Measurements from ENCODE around the gene MSH3. TPM values are rescaled to one million over a fixed set of nuclear protein-coding genes. Genes with fewer than 3 reads are reported as not detected.

MSH3 gene
- total and polyA plus RNA-seq, 12 donors, result 2.8 to 24.6 (median 11.7) TPM

GRCh38 chr5:80698369-80698768, 43.9 kb downstream of the MSH3 start:
- Histone ChIP-seq H3K9me3 (replicated peaks in 1 of 3) (no peaks in the 10 kb centered on the region), H3K4me3 (no peak overlapping the region), H3K27me3 (no peaks in the 10 kb centered on the region), H3K4me1 (replicated peaks in 1 of 2) (no peaks in the 10 kb centered on the region), H3K36me3 (replicated peaks in 1 of 2) (no peaks in the 10 kb centered on the region), H3K27ac (no peak overlapping the region)
- DNase-seq, result no peak
- intact Hi-C loops (cut with DNase I), result no loop called here
- TF ChIP-seq POLR2A (IDR thresholded peaks at IDR 0.05) (no peak), CTCF (IDR thresholded peaks at IDR 0.05) (no peak)
- WGBS, 4 donors, result 76 to 88% (median 81%) methylated on average over 5 of the region's 5 CpGs

- Histone ChIP-seq H3K4me1 (replicated peaks in 1 of 2) (no peaks in the 10 kb centered on the region), H3K9me3 (replicated peaks in 1 of 3) (no peaks in the 10 kb centered on the region), H3K27me3 (no peaks in the 10 kb centered on the region), H3K27ac (no peak overlapping the region), H3K36me3 (replicated peaks in 1 of 2) (no peaks in the 10 kb centered on the region), H3K4me3 (no peak overlapping the region)
- intact Hi-C loops (cut with DNase I), result no loop called here
- DNase-seq, result no peak
- TF ChIP-seq CTCF (IDR thresholded peaks at IDR 0.05) (no peak), POLR2A (IDR thresholded peaks at IDR 0.05) (no peak)
- WGBS, 4 donors, result 6 to 34% (median 19%) methylated on average over 1 of the region's 1 CpG
Observed at GRCh38 chr5:80701597-80701996, 47.1 kb downstream of the MSH3 start.

GRCh38 chr5:80703291-80703690, 48.8 kb downstream of the MSH3 start:
- no peak for TF ChIP-seq POLR2A (IDR thresholded peaks at IDR 0.05)
- TF ChIP-seq CTCF (IDR thresholded peaks at IDR 0.05), result no peak
- Histone ChIP-seq H3K9me3 (replicated peaks in 1 of 3) (no peaks in the 10 kb centered on the region), H3K27ac (no peak overlapping the region), H3K36me3 (replicated peaks in 1 of 2) (no peaks in the 10 kb centered on the region), H3K4me3 (no peak overlapping the region), H3K4me1 (replicated peaks in 1 of 2) (no peaks in the 10 kb centered on the region), H3K27me3 (no peaks in the 10 kb centered on the region)
- intact Hi-C loops (cut with DNase I), result no loop called here
- DNase-seq, result no peak

- WGBS, 4 donors, result 74 to 92% (median 81%) methylated on average over 5 of the region's 5 CpGs
- intact Hi-C loops (cut with DNase I), result no loop called here
- no peak overlapping the region for H3K27ac ChIP-seq
- no peaks in the 10 kb centered on the region for H3K4me1 ChIP-seq (replicated peaks in 1 of 2)
- H3K4me3 ChIP-seq, result no peak overlapping the region
- no peak for DNase-seq
- H3K9me3 ChIP-seq (replicated peaks in 1 of 3), result no peaks in the 10 kb centered on the region
- no peaks in the 10 kb centered on the region for H3K36me3 ChIP-seq (replicated peaks in 1 of 2)
- H3K27me3 ChIP-seq, result no peaks in the 10 kb centered on the region
- no peak for TF ChIP-seq POLR2A (IDR thresholded peaks at IDR 0.05)
- no peak for TF ChIP-seq CTCF (IDR thresholded peaks at IDR 0.05)
Observed at GRCh38 chr5:80703747-80704146, 49.3 kb downstream of the MSH3 start.
